ENCODE results near the gene RGMA.

DNA sequence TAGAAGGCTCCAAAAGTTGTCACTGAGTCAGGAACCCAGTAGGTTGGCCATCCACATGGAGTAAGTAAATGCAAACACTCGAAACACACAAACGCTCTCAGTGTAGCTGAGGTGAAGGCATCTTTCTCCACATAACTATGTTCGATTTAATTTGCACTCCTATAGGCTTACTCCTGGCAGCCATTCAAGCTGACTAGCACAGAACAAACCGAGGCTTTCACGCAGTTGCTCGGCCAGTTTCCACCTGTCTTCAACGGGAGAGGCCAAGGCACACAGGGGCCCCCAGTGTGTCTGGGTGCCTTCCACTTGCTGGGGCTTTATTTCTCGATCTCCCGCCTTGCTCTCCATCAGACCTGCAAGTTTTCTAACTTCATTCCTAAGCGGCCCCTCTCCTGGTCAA lies 18.9 kb downstream of the RGMA start:
- TF ChIP-seq EZH2 (IDR thresholded peaks at IDR 0.05; ENCODE audit: low read length, unreplicated experiment) (no peak), EZH2phosphoT487 (IDR thresholded peaks at IDR 0.05; ENCODE audit: borderline replicate concordance, low read length) (no peak)
- TF ChIP-seq, protein P1, sequence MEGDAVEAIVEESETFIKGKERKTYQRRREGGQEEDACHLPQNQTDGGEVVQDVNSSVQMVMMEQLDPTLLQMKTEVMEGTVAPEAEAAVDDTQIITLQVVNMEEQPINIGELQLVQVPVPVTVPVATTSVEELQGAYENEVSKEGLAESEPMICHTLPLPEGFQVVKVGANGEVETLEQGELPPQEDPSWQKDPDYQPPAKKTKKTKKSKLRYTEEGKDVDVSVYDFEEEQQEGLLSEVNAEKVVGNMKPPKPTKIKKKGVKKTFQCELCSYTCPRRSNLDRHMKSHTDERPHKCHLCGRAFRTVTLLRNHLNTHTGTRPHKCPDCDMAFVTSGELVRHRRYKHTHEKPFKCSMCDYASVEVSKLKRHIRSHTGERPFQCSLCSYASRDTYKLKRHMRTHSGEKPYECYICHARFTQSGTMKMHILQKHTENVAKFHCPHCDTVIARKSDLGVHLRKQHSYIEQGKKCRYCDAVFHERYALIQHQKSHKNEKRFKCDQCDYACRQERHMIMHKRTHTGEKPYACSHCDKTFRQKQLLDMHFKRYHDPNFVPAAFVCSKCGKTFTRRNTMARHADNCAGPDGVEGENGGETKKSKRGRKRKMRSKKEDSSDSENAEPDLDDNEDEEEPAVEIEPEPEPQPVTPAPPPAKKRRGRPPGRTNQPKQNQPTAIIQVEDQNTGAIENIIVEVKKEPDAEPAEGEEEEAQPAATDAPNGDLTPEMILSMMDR (conservative IDR thresholded peaks at IDR 0.05; ENCODE audit: low read depth, low read length): no peak

Measured in PC-3 (cell line).